ENCODE results near the gene RPS6KA4. TPM values are rescaled to one million over a fixed set of nuclear protein-coding genes. Genes with fewer than 3 reads are reported as not detected.

The RPS6KA4 gene
- total and polyA plus RNA-seq, 2 of the 13 experiments (the other 11 are each of a cell fraction or from before 2014, with no cell fraction given): 8.9 to 14.2 TPM

GRCh38 chr11:64331569-64332371 lies 27.2 kb upstream of the RPS6KA4 start:
- H3K36me3 ChIP-seq (replicated peaks in 1 of 2; ENCODE audit: control insufficient read depth in 1 of 2, insufficient read depth in 2 of 2, low read length in 2 of 2): no peaks in the 10 kb centered on the region
- intact Hi-C loops (cut with micrococcal nuclease; ENCODE audit: unreplicated experiment): no loop called here
- FAIRE-seq: peak; percentile 71
- ChIA-PET CTCF (ENCODE audit: low intra/inter-chr PET ratio, low total read pairs) (interaction anchor here (1.0 kb wide), 1 partner anchor 31 kb away, joined by 5 read pairs; no protein-coding TSS in a partner anchor), POLR2A (interaction anchor here (0.6 to 1.9 kb wide), 12 partner anchors 8 to 127 kb away, joined by 3 to 33 read pairs (median 4); partner anchors contain the start of genes ESRRA, FKBP2, PRDX5 and TRMT112)
- peak; percentile 69 for DNase-seq (ENCODE audit: low spot score)
- BruUV-seq (replicated peaks): no TSS peak
- ATAC-seq: peak; percentile 91
- peak overlapping the region; percentile 1 to 68 (median 5); a peak in 5 of 6 replicates for H3K4me3 ChIP-seq (replicated peaks in 1 of 3; ENCODE audit: insufficient read depth in 1 of 3, low read depth in 2 of 3, low read length in 3 of 3)
- peaks cover 3 to 7% of the 10 kb centered on the region in 2 experiments; a peak in 3 of 5 replicates for H3K27me3 ChIP-seq (ENCODE audit: control insufficient read depth in 1 of 2, insufficient read depth in 2 of 2, low read length in 2 of 2)
- H3K79me2 ChIP-seq (ENCODE audit: insufficient read depth, low read length): no peaks in the 10 kb centered on the region
- H3K4me2 ChIP-seq (ENCODE audit: low read depth, low read length): peak overlapping the region; percentile 85
- H3K27ac ChIP-seq (ENCODE audit: extremely low read length, insufficient read depth, low read length): no peak overlapping the region
- H3K9ac ChIP-seq (ENCODE audit: insufficient read depth, low read depth, low read length): peak overlapping the region; percentile 50
- H2AFZ ChIP-seq (ENCODE audit: low read length): peak overlapping the region; percentile 35
- 10% methylated on average over 10 of the region's 20 CpGs for WGBS (ENCODE audit: low lambda C conversion rate)
- no peaks in the 10 kb centered on the region for H4K20me1 ChIP-seq (ENCODE audit: insufficient read depth, low read length)
- H3K4me1 ChIP-seq (ENCODE audit: insufficient read depth, low read length): peaks cover 27% of the 10 kb centered on the region
- in situ Hi-C loops (cut with HindIII; ENCODE audit: extremely low pct_ligation_motif_present, low pct_unique_long_range_greater_than_20kb): no loop called here
- no peaks in the 10 kb centered on the region for H3K9me3 ChIP-seq (ENCODE audit: low read length)
- no peak for TF ChIP-seq ZFP91 (CRISPR knock-in tag; IDR thresholded peaks at IDR 0.05; ENCODE audit: borderline replicate concordance)
- TF ChIP-seq MNT (IDR thresholded peaks at IDR 0.05): peak; percentile 90
- TF ChIP-seq ZFP62 (CRISPR knock-in tag; IDR thresholded peaks at IDR 0.05): no peak
- peak; percentile 36; the same call in 1 of the 2 replicates for TF ChIP-seq ZSCAN21 (CRISPR knock-in tag; IDR thresholded peaks at IDR 0.05; ENCODE audit: borderline replicate concordance)
- TF ChIP-seq UBTF (CRISPR knock-in tag; IDR thresholded peaks at IDR 0.05): peak; percentile 54
- TF ChIP-seq HIC2 (CRISPR knock-in tag; IDR thresholded peaks at IDR 0.05; ENCODE audit: low read depth): peak; percentile 75; the same call in 1 of the 2 replicates
- peak; percentile 34; the same call in 1 of the 2 replicates for TF ChIP-seq ZGPAT (CRISPR knock-in tag; IDR thresholded peaks at IDR 0.05)
- peak; percentile 51; the same call in 1 of the 2 replicates for TF ChIP-seq ZMYM3 (CRISPR knock-in tag; IDR thresholded peaks at IDR 0.05)
- TF ChIP-seq MYC (CRISPR knock-in tag; IDR thresholded peaks at IDR 0.05; ENCODE audit: borderline replicate concordance): no peak
- TF ChIP-seq SMARCC2 (IDR thresholded peaks at IDR 0.05): no peak
- TF ChIP-seq XRCC5 (optimal IDR thresholded peaks at IDR 0.05; ENCODE audit: low read length): peak; percentile 82
- TF ChIP-seq ZNF792 (CRISPR knock-in tag; IDR thresholded peaks at IDR 0.05): no peak
